Right lobe of liver (tissue), 4 donors: Measurements from ENCODE around the gene PCID2.

Experiments used
- POLR2A ChIP-seq: fragments of 450-650 bp; IDR thresholded peaks from one replicate; pipeline ENCODE4 v1.6.1; 2017; ENCODE audit warnings: antibody characterized with exemption, mild to moderate bottlenecking
- TF ChIP-seq, protein P1 (sequence below), 4 donors: fragments of 200-600 bp in 3 of 4; fragments of 450-650 bp in 1 of 4; IDR thresholded peaks; one replicate each; pipeline versions ENCODE4 v1.5.1 to v1.8.0; 2016 to 2022; ENCODE audit warnings: antibody characterized with exemption in 4 of 4, mild to moderate bottlenecking in 2 of 4
- donor health status: DM: no; HTN: no; CAD: no.
- donor health status: DM: no; HTN: no; CAD: no.
- donor health status: DM: no; HTN: yes; CAD: no.

- TF ChIP-seq, protein P1, sequence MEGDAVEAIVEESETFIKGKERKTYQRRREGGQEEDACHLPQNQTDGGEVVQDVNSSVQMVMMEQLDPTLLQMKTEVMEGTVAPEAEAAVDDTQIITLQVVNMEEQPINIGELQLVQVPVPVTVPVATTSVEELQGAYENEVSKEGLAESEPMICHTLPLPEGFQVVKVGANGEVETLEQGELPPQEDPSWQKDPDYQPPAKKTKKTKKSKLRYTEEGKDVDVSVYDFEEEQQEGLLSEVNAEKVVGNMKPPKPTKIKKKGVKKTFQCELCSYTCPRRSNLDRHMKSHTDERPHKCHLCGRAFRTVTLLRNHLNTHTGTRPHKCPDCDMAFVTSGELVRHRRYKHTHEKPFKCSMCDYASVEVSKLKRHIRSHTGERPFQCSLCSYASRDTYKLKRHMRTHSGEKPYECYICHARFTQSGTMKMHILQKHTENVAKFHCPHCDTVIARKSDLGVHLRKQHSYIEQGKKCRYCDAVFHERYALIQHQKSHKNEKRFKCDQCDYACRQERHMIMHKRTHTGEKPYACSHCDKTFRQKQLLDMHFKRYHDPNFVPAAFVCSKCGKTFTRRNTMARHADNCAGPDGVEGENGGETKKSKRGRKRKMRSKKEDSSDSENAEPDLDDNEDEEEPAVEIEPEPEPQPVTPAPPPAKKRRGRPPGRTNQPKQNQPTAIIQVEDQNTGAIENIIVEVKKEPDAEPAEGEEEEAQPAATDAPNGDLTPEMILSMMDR (IDR thresholded peaks at IDR 0.05), result no peak
- TF ChIP-seq POLR2A, result no peak
Measured at GRCh38 chr13:113157206-113157928, 51.1 kb downstream of the PCID2 start.
